HG02623 (cell line): ENCODE results near the gene MAST3.
"Not testable (repeated sequence)": the region's sequence is repeated elsewhere in the genome, so short reads cannot be mapped to it uniquely, and the experiment has no call there.

Experiments
- ATAC-seq: cut with Tn5 transposase; IDR thresholded peaks from one replicate; pipeline ENCODE4 v1.9.1; 2021; ENCODE audit warnings: moderate library complexity; ENCODE audit not compliant: unreplicated experiment

MAST3 gene

DNA sequence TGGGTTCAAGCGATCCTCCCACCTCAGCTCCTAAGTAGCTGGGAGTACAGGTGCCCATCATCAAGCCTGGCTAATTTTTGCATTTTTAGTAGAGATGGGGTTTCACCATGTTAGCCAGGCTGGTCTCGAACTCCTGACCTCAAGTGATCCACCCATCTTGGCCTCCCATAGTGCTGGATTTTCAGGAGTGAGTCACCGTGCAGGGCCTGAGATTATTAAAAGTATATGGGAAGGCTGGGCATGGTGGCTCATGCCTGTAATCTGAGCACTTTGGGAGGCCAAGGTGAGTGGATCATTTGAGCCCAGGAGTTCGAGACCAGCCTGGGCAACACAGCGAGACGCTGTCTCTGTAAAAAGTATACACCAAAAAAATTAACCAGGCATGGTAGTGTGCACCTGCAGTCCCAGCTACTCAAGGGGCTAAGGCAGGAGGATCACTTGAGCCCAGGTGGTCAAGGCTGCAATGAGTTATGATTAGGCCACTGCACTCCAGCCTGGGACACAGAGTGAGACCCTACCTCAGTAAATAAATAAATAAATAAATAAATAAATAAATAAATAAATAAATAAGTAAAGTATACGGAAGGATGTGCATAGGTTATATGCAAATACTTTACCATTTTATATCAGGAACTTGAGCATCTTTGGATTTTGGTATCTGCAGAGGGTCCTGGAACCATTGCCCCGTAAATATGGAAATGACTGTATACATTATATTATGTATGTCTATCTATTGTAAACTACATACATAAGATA, 11.7 kb upstream of the MAST3 start:
- no peak for ATAC-seq

DNA sequence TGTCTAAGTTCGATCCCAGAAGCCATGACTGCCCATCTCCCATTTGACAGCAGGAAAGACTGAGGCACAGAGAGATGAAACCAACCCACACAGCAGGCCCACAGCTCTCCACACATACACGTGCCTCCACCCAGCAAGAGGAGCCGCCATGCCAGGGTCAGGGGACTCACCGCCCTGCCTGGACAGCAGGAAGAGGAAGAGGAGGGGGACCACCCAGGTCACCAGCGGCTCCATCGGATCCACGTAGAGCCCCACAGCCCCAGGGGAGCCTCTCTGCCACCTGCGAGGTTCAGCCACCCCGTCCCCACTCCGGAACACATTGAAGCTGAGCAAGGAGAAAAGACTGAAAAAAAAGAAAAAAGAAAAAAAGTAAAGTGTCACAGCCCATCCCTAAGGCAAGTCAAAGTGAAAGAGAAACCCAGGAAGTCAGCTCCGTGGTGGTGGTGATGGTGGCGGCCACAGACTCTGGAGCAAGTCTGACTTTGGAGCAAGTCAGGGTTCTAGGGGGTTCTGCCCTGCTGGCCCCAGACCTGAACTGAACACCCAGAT, 10.9 kb upstream of the MAST3 start, which contains the start of gene IL12RB1:
Gene IL12RB1, minus strand, starts transcription at position 345 of the 549 bp plus-strand sequence. Its CDS starts 111 bp downstream, at position 234.
- no peak for ATAC-seq

GRCh38 chr19:18089096-18089541, 8.5 kb upstream of the MAST3 start:
- ATAC-seq, result not testable (repeated sequence)

DNA sequence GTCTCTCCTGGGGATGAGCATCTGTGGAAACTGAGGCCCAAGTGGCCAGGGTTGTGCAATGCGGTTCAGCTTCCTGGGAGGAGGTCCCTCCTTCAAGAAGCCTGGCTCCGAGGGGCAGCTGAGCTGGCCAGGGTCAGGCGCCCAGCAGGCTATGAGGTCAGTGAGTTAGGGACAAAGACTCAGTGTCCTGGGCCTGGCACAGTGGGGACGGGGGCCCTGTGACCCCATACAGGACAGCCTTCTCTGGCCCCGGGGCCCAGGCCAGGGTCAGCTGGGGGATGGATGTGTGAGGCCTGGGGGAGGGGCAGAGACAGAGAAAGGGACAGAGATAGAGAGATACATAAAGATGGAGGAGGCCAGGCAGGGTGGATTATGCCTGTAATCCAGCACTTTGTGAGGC, 7.9 kb upstream of the MAST3 start:
- no peak for ATAC-seq

DNA sequence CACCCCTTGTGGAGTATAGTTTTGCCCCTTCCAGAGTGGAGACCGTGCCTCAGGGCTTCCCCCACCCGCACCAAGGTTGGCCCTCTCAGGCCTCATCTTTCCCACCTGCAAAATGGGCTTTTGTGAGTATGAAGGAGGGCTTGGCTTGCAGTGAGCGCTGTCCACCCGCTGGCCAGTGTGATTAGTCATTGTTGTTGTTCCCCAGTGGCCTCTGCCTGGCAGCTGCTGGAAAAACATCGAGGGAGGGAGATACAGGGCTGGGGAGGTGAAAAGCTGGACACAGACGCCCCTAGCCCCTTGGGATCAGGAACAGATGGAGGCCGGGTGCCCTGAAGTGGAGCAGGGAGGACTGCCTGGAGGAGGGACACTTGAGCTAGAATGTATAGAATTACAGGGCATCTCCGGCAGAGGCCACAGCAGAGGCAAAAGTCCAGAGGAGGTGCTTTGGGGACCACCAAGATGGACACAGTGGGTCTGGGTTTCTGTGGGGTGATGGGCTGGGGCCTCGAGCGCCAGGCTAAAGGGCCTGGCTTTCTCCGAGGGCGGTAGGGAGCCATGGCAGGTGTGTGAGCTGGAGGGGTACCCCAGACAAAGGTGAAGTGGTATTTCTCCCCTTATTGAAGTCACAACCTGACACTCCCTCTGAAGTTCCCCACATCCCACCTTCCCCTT, 6.9 kb upstream of the MAST3 start:
- no peak for ATAC-seq

- ATAC-seq, result no peak
Observed at GRCh38 chr19:18091217-18091608, 6.4 kb upstream of the MAST3 start.

DNA sequence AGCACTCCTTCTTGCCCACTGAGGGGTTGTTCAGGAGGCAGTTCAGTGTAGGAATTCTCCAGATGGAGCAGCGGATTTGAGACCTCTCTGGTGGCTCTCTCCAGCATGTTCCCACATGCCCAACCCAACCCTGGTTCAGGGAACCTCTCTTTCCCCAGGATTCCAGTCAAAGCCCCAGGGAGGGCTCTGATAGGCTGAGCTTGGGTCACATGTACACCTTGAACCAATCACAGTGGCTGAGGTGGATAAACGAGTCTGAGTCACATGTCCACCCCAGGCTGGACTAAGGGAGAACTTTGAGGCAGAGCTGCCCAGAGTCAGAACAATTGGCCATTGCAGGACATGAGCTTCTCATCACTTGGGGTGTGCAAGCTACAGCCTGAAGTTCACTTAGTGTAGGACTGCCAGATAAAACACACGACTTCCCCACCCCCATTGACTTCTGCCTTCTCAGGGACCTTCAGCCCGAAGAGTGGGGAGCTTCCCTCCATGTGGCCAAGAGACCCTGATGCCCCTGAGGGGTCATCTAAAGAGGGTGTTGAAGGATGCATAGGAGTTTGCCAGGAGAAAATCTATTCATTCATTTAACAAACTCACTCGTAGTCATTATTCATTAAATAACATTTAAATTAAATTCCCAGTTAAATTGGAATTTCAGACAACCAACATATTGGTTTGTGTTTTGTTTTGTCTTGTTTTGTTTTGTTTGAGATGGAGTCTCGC, 4.0 kb upstream of the MAST3 start:
- no peak for ATAC-seq

DNA sequence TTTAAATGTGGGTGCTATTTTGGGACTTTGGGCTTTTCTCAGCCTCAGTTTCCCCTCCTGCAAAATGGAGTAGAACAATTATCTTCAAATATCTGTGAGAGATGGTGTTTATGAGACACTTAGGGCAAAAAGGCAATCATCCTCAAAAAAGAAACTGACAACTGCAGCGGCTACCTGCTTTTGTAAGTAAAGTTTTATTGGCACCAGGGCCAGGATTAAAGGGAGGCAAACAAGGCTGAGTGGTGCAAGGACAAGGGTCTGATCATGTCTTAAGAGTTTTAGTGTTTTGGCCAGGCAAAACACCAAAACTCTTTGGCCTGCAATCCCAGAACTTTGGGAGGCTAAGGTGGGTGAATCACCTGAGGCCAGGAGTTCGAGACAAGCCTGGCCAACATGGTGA, 1.3 kb upstream of the MAST3 start:
- ATAC-seq, result no peak

DNA sequence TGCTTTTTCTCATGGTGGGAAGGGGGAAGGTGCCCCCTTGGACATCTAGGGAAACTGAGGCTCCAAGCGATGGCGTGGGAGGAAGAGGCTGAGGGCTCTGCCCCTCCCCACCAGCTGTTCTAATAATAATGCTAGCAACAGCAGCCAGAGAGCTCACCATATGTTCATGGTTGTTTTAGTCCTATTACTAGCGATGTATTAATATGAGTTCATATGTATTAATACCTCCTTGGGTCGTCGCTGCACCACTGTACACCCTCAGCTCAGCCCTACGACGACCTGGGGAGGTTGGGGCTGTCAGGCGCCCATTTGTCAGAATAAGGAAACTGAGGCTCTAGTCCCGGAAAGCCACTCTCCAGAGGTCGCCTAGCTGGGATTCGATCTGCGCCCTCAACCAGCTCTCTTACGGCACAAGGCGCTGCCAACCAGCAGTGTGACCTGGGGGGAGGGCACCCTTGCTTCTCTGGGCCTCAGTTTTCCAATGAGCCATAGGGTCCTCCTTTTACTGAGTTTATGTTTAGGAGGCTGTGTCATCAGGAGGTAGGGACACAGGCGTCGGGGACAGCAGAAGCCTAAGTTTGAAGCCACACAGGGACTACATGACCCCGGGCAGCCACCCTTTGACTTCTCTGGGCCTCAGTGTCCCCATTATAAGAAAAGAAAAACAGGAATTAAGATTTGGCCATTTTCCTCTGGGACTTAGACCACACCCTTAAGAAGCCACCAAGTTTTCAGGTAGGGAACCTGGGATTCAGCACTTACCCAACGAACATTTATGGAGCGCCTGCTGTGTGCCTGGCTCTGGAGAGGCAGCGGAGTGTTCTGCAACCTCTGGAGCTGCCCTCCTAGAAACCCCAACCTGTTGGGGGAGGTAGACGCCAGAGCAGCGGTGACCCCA, 664 bp downstream of the MAST3 start:
- ATAC-seq, result no peak

DNA sequence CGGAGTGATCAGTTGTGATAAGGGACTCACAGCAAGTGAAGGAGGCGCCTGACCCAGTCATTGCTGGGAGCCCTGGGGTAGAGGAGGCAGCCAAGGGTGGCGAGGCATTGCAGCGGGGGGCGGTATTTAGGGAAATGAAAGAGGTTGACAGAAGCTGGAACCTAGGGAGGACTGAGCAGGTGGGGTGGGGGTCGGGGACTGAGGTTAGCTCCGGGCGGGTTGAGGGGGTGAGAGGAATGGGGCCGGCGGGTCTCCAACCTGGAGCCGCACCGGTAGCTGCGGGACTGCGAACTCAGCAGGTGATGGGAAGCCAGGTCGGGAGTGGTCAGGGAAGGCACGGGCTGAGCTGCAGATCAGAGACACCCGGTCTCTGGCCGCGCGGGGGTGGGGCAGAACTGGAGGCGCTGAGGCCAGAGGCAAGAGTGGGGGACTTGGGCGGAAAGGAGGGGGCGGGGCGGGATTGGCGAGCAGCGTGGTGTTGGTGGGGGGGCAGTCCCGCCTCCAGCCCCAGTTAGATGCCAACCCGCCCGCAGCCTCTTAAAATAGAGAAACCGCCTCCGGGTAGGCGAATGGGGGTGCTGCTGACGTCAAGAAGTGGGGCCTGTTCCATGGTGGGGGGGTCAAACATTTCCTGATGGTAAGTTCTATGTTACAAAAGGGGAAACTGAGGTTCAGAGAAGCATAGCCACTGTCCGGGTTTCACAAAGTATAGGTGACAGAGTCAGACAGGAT, 1.5 kb downstream of the MAST3 start:
- ATAC-seq, result no peak

DNA sequence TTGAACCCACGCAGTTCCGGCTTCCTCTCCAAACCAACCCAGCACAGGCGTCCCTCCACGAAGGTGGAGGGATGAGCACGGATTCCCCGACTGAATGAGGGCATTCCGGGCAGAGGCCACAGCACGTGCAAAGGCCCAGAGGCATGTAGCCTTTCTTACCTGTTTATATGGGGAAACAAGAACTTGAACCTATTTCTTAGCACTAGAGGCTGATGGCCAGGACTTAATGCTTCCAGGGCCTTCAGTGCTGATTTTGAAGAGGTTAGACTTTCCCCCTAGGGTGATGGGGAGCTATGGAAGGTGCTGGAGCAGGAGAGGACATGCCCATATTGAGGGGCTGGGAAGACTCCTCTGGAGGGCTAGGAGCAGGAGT, 2.0 kb downstream of the MAST3 start:
- no peak for ATAC-seq

DNA sequence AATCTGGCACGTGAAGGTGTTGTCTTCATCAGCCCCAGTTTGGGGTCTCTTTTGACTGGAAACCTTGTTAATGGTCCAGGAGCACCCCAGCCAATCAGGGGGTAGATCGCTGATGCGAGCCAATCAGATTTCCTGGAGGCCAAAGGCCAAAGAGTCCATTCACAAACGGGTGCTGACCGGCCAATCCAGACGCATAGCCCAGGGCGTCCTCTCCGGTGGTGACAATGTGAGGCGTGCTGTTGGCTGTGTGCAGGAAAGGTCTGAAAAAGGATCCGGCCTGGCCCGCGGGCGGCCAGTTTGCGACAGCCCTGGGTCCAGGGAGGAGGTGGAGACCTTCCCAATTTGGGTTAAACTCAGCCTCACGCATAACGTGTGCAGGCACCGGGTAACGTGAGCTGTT, 3.1 kb downstream of the MAST3 start:
- no peak for ATAC-seq

DNA sequence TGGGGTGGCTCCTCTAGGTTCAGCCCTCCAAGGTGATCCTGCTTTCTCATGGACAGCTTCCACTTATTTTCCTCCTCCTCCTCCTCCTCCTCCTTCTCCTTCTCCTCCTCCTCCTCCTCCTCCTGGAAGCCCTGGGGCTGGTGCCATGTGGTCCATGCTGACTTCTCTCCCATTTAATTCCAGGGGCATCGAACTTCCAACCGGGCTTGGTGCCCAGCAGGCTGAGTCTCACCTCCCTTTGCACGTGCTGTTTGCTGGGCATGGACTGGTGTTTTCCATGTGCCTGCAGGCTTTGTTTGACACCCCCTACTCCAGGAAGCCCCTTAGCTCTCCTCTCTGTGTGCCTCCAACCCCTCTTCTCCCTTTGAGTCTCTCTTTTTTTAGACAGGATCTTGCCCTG, 3.7 kb downstream of the MAST3 start:
- no peak for ATAC-seq

- ATAC-seq, result no peak
Observed at GRCh38 chr19:18102916-18103542, 5.5 kb downstream of the MAST3 start.

- no peak for ATAC-seq
Observed at GRCh38 chr19:18104793-18105131, 7.2 kb downstream of the MAST3 start.

- not testable (repeated sequence) for ATAC-seq
Observed at GRCh38 chr19:18105259-18105658, 7.7 kb downstream of the MAST3 start.

DNA sequence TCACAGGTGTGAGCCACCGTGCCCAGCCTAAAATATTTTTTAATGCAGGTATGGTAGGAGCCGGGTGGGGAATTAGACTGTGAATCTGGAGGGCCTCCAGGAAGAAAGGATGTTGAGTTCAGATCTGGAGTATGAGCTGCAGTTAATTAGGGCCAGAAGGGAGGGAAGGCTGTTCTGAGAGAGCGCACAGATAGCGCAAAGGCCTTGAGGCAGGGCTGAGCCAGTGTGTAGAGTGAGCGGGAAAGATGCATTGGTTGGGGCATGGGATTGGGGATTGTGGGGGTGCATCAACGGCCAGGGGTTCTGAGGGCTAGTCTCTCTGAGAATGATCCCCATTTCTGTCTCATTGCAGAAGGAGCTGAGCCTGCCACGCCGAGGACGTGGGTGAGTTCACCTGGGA, 9.7 kb downstream of the MAST3 start:
- ATAC-seq, result no peak

GRCh38 chr19:18108897-18109296, 11.3 kb downstream of the MAST3 start:
- no peak for ATAC-seq

DNA sequence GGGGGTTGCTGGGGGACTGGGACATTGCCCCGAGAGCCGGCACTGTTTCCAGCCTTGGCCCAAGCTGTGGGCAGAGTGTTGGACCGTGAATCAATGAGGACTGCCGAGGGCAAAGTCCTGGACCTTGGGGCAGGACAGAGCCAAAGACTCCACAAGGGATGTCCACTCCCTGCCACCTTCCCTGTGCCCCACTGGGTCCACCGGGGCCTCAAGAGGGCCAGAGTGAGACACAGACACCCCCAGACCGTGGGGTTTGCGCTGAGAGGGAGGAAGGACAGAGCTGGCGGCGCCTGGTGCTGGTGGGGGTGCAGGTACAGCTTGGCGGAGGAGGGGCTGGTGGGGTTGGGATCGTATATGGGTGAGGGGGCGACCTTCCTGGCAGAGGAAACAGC, 11.8 kb downstream of the MAST3 start:
- no peak for ATAC-seq
